SK-N-SH (cell line): ENCODE measurements around the gene SH3D21. TPM values are rescaled to one million over a fixed set of nuclear protein-coding genes. Genes with fewer than 3 reads are reported as not detected.

Experiments used
- CTCF ChIA-PET: fragments of 300-600, 350-600 bp; formaldehyde crosslinking; extraction: SDS; loops from one replicate; lab custom pipeline; 2021; lab: Yijun Ruan, JAX
- POLR2A ChIA-PET: fragments of 350-600 bp; sonication (Branson Sonifier 250); formaldehyde crosslinking; extraction: SDS; loops from one replicate; lab custom pipeline; 2020; ENCODE audit warnings: antibody characterized with exemption, inconsistent platforms; lab: Yijun Ruan, JAX
- DNase-seq: peaks from one replicate; pipeline ENCODE4 v3.0.0; 2012
- H2AFZ ChIP-seq: fragments of 200-600 bp; sonication (generic); 2 replicates; pipeline ENCODE4 v1.8.1; 2016; ENCODE audit warnings: antibody characterized with exemption, mild to moderate bottlenecking, low read depth
- H3F3A ChIP-seq: fragments of 200-600 bp; sonication (generic); replicated peaks from 2 replicates; pipeline ENCODE3; 2016; ENCODE audit warnings: antibody characterized with exemption, mild to moderate bottlenecking; ENCODE audit not compliant: insufficient read depth
- H3K27ac ChIP-seq, 2 experiments: fragments of 200-500 bp in 1 of 2; fragments of 200-600 bp in 1 of 2; sonication (Bioruptor generic) in 1 of 2; sonication (generic), shearing (Covaris generic) in 1 of 2; 2 replicates each; pipeline versions ENCODE4 v1.5.1 to v1.6.1; 2014 to 2016; ENCODE audit warnings: low read depth in 2 of 2, inconsistent platforms in 1 of 2, low read length in 1 of 2, mild to moderate bottlenecking in 1 of 2, mixed read lengths in 1 of 2
- H3K27me3 ChIP-seq: fragments of 200-600 bp; sonication (generic), shearing (Covaris generic); 2 replicates; pipeline ENCODE4 v1.6.1; 2016; ENCODE audit warnings: mixed run types; ENCODE audit not compliant: insufficient read depth
- H3K36me3 ChIP-seq, 2 experiments: fragments of 200-500 bp in 1 of 2; fragments of 200-600 bp in 1 of 2; sonication (Bioruptor generic) in 1 of 2; sonication (generic) in 1 of 2; replicated peaks in 1 of 2; 2 replicates each; pipeline versions ENCODE3 to v1.5.1; 2014 to 2016; ENCODE audit warnings: low read length in 1 of 2, mild to moderate bottlenecking in 1 of 2; ENCODE audit not compliant: insufficient read depth in 2 of 2, control insufficient read depth in 1 of 2
- H3K4me1 ChIP-seq, 2 experiments: fragments of 200-500 bp in 1 of 2; fragments of 200-600 bp in 1 of 2; sonication (Bioruptor generic) in 1 of 2; sonication (generic), shearing (Covaris generic) in 1 of 2; 2 replicates each; pipeline versions ENCODE4 v1.5.1 to v1.6.1; 2014 to 2016; ENCODE audit warnings: low read depth in 1 of 2, low read length in 1 of 2, mixed run types in 1 of 2; ENCODE audit not compliant: insufficient read depth in 2 of 2, control insufficient read depth in 1 of 2
- H3K4me2 ChIP-seq: fragments of 200-600 bp; sonication (generic), shearing (Covaris generic); 2 replicates; pipeline ENCODE4 v1.6.1; 2017; ENCODE audit warnings: mixed run types
- H3K4me3 ChIP-seq, 2 experiments: fragments of 200-500 bp in 1 of 2; fragments of 200-600 bp in 1 of 2; sonication (Bioruptor generic) in 1 of 2; sonication (generic), shearing (Covaris generic) in 1 of 2; 2 replicates each; pipeline versions ENCODE4 v1.5.1 to v1.8.1; 2014 to 2016; ENCODE audit warnings: low read depth in 2 of 2, inconsistent platforms in 1 of 2, low read length in 1 of 2, mild to moderate bottlenecking in 1 of 2, mixed read lengths in 1 of 2, moderate library complexity in 1 of 2
- H3K79me2 ChIP-seq: fragments of 200-600 bp; sonication (generic); 2 replicates; pipeline ENCODE4 v1.8.1; 2017; ENCODE audit warnings: mild to moderate bottlenecking; ENCODE audit not compliant: insufficient read depth
- H3K9ac ChIP-seq: fragments of 200-600 bp; sonication (generic); 2 replicates; pipeline ENCODE4 v1.6.1; 2017; ENCODE audit warnings: mixed run types
- H3K9me2 ChIP-seq: fragments of 200-600 bp; sonication (generic); 2 replicates; pipeline ENCODE4 v1.6.1; 2017; ENCODE audit warnings: mixed run types
- H3K9me3 ChIP-seq: fragments of 200-600 bp; sonication (generic); 2 replicates; pipeline ENCODE4 v1.6.1; 2017; ENCODE audit warnings: mixed run types, mild to moderate bottlenecking, moderate library complexity
- H4K20me1 ChIP-seq: fragments of 200-600 bp; sonication (generic); 2 replicates; pipeline ENCODE4 v1.6.1; 2017; ENCODE audit warnings: mild to moderate bottlenecking, mixed run types; ENCODE audit not compliant: insufficient read depth
- CHD2 ChIP-seq: fragments of 150-350 bp; IDR thresholded peaks from 2 replicates; pipeline ENCODE4 v1.6.1; 2018; ENCODE audit warnings: low read length; ENCODE audit not compliant: partially characterized antibody
- EP300 ChIP-seq, 2 experiments: IDR thresholded peaks; 2 replicates each; pipeline versions ENCODE4 v1.4.0 to v1.6.1; 2012; ENCODE audit warnings: borderline replicate concordance in 1 of 2, low read depth in 1 of 2, low read length in 1 of 2
- FOXJ3 ChIP-seq: sonication (generic); formaldehyde crosslinking; IDR thresholded peaks from 2 replicates; pipeline ENCODE4 v1.5.1; 2020; ENCODE audit warnings: mild to moderate bottlenecking, missing genetic modification reagents
- FOXM1 ChIP-seq: IDR thresholded peaks from 2 replicates; pipeline ENCODE4 v1.4.0; 2012; ENCODE audit warnings: low read depth, mild to moderate bottlenecking
- GABPA ChIP-seq: IDR thresholded peaks from 2 replicates; pipeline ENCODE4 v1.4.0; 2012; ENCODE audit warnings: low read depth, mild to moderate bottlenecking
- POLR2AphosphoS5 ChIP-seq: IDR thresholded peaks from 2 replicates; pipeline ENCODE4 v1.6.1; 2012; ENCODE audit warnings: low read depth, low read length
- RAD21 ChIP-seq: IDR thresholded peaks from 2 replicates; pipeline ENCODE4 v1.6.1; 2012; ENCODE audit warnings: mild to moderate bottlenecking, low read length
- RFX5 ChIP-seq: IDR thresholded peaks from 2 replicates; pipeline ENCODE4 v1.6.1; 2012; ENCODE audit warnings: mild to moderate bottlenecking, improper control_type of control experiment, low read length
- SIN3A ChIP-seq: IDR thresholded peaks from 2 replicates; pipeline ENCODE4 v1.6.1; 2012; ENCODE audit warnings: low read depth, mild to moderate bottlenecking, low read length, moderate library complexity, borderline replicate concordance
- SMC3 ChIP-seq: IDR thresholded peaks from 2 replicates; pipeline ENCODE4 v1.6.1; 2012; ENCODE audit warnings: low read depth, low read length, improper control_type of control experiment
- TCF12 ChIP-seq: IDR thresholded peaks from 2 replicates; pipeline ENCODE4 v1.4.0; 2012
- WGBS: methylation state at CpG from one replicate; pipeline ENCODE4 v1.1.6; 2017; ENCODE audit warnings: low lambda C conversion rate; 5-methylcytosine and 5-hydroxymethylcytosine counted together
- polyA plus RNA-seq, 3 experiments: library from polyadenylated mRNA; depleted of rRNA; stranded (reverse); fragments of >200 nt; gene quantifications; 2 replicates each; pipeline ENCODE4 v1.2.3, GENCODE V29; 2012
- TF ChIP-seq, protein P1 (sequence below): IDR thresholded peaks from 2 replicates; pipeline ENCODE4 v1.4.0; 2012; ENCODE audit warnings: low read depth
- TF ChIP-seq, protein P2 (sequence below): fragments of 150-350 bp; IDR thresholded peaks from 2 replicates; pipeline ENCODE4 v1.6.1; 2017; ENCODE audit warnings: antibody characterized with exemption, low read length, low read depth, borderline replicate concordance
- TF ChIP-seq, protein P3 (sequence below): IDR thresholded peaks from 2 replicates; pipeline ENCODE4 v1.4.0; 2012; ENCODE audit warnings: low read depth, borderline replicate concordance

SH3D21 gene
- polyA plus RNA-seq, 1 of the 3 experiments (the other 2 are of a cell fraction) = 1.6 TPM

DNA sequence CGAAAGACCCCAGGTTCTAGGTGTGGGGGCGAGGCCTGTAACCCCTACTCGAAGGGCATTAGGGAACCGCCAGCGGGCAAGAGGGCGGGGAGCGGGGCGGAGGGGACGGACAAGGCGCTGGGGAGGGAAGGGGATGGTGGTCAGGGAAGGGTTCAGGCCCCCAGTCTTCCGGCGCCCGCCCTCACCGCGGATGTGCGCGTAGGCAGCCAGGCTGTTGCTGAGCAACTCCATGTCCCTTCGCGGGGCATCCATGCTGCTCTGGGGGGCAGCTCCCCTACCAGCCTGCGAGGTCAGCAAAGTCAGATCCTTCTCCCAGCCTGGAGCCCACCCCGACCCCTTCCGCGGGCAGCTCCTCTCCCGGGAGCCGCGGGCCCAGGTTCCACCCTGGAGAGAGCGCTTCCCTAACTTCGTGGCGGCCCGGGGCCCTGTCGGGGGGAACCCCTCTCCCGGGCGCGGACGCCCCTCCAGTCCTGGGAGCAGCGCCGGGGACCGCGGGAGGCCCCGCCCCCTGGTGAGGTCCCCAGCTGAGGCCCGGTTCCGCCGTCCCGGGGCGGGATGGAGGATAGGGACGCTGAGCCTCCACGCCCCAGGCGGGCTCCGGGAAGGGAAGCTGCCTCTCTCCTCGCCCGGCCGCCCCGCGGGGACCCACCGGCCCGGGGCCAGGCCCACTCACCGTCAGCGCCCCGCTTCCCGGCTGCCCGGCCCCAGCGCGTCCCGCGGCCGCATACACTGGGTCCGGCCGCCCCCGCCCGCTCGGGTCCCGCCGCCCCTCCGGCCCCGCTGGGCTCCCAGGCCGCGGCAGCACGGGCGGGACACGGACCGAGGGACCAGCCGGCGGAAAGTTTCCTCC is 16.8 kb downstream of the SH3D21 start:
- H3F3A ChIP-seq = peaks cover 5% of the 10 kb centered on the region
- peaks cover 0 to 6% of the 10 kb centered on the region in 2 experiments for H3K36me3 ChIP-seq
- no peak overlapping the region for H2AFZ ChIP-seq
- peak overlapping the region; percentile 78 for H3K4me3 ChIP-seq
- H3K9me3 ChIP-seq = no peaks in the 10 kb centered on the region
- no peaks in the 10 kb centered on the region for H3K9me2 ChIP-seq
- CTCF ChIA-PET = interaction anchor here (0.5 to 5.7 kb wide), 11 partner anchors 16 to 173 kb away, joined by 3 to 29 read pairs (median 5); partner anchors contain the start of gene TRAPPC3
- TF ChIP-seq EP300 (IDR thresholded peaks at IDR 0.05; ENCODE audit: borderline replicate concordance in 1 of 2, low read depth in 1 of 2, low read length in 1 of 2) (no peak), GABPA (no peak), FOXM1 (no peak), SIN3A (no peak), RAD21 (no peak), FOXJ3 (CRISPR knock-in tag) (no peak), SMC3 (no peak), TCF12 (no peak), RFX5 (no peak), CHD2 (no peak), POLR2AphosphoS5 (no peak)
- TF ChIP-seq, protein P1, sequence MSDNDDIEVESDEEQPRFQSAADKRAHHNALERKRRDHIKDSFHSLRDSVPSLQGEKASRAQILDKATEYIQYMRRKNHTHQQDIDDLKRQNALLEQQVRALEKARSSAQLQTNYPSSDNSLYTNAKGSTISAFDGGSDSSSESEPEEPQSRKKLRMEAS = no peak
- TF ChIP-seq, protein P2, sequence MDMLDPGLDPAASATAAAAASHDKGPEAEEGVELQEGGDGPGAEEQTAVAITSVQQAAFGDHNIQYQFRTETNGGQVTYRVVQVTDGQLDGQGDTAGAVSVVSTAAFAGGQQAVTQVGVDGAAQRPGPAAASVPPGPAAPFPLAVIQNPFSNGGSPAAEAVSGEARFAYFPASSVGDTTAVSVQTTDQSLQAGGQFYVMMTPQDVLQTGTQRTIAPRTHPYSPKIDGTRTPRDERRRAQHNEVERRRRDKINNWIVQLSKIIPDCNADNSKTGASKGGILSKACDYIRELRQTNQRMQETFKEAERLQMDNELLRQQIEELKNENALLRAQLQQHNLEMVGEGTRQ = no peak
- TF ChIP-seq, protein P3, sequence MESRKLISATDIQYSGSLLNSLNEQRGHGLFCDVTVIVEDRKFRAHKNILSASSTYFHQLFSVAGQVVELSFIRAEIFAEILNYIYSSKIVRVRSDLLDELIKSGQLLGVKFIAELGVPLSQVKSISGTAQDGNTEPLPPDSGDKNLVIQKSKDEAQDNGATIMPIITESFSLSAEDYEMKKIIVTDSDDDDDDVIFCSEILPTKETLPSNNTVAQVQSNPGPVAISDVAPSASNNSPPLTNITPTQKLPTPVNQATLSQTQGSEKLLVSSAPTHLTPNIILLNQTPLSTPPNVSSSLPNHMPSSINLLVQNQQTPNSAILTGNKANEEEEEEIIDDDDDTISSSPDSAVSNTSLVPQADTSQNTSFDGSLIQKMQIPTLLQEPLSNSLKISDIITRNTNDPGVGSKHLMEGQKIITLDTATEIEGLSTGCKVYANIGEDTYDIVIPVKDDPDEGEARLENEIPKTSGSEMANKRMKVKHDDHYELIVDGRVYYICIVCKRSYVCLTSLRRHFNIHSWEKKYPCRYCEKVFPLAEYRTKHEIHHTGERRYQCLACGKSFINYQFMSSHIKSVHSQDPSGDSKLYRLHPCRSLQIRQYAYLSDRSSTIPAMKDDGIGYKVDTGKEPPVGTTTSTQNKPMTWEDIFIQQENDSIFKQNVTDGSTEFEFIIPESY = no peak
- H3K27me3 ChIP-seq = no peaks in the 10 kb centered on the region
- peak overlapping the region; percentile 90 for H3K4me2 ChIP-seq
- POLR2A ChIA-PET = interaction anchor here (1.1 to 1.2 kb wide), 2 partner anchors 16 to 43 kb away, joined by 3 to 4 read pairs; partner anchors contain the start of gene SH3D21
- peak overlapping the region; percentile 83 for H3K9ac ChIP-seq
- peak overlapping the region; percentile 47 to 70; a peak in 3 of 4 replicates for H3K27ac ChIP-seq
- peaks cover 9 to 24% of the 10 kb centered on the region in 2 experiments; a peak in 1 of 4 replicates for H3K4me1 ChIP-seq
- H4K20me1 ChIP-seq = 0 out of 2 replicates have a peak, but pooled peaks cover 3% of the 10 kb centered on the region
- 87% methylated on average over 17 of the region's 83 CpGs for WGBS
- peaks cover 18% of the 10 kb centered on the region; the same call in 1 of the 2 replicates for H3K79me2 ChIP-seq
- DNase-seq = peak; percentile 81
